Heart left ventricle (tissue), 13 donors: ENCODE measurements around the gene MINK1.

Experiments
- POLR2A ChIP-seq, 2 donors: fragments of 450-650 bp; IDR thresholded peaks; one replicate each; pipeline ENCODE4 v1.6.1; 2017; ENCODE audit warnings: antibody characterized with exemption in 2 of 2, mild to moderate bottlenecking in 2 of 2, moderate library complexity in 2 of 2
- TF ChIP-seq, protein P1 (sequence below), 12 donors: fragments of 200-600 bp; sonication (generic) in 4 of 12; IDR thresholded peaks; one replicate each; pipeline versions ENCODE4 v1.5.0 to v1.8.0; 2018 to 2022; ENCODE audit warnings: antibody characterized with exemption in 12 of 12, mild to moderate bottlenecking in 5 of 12
- donor health status: ischemic (EF 13 %, LVEDD 7.1; RV severe dilation, severe dysfunction).
- donor health status: DM: no; HTN: yes; CAD: no.
- donor health status: DM: no; HTN: no; CAD: no.
- donor health status: ischemic (EF 25% LVEDD 6.9; RV normal size, moderate dysfunction).
- donor health status: ischemic (EF 25% LVEDD 5.7; RV mildly dilated, moderate dysfunction).
- donor health status: ischemic (EF 35%, LVEDD 5.7; RV mildly dilated, moderate dysfunction).
- donor health status: nonischemic (EF 11% LVEDD 7.7; RV severe dilation, severe dysfunction).
- donor health status: DM: yes; HTN: yes; CAD: no.
- donor health status: PGD.
- donor health status: ischemic (EF 29% LVEDD 5.4; RV normal size, mild dysfunction).
- donor health status: nonischemic (EF 23%, LVEDD 6.1; RV moderate dilation, normal function).

DNA sequence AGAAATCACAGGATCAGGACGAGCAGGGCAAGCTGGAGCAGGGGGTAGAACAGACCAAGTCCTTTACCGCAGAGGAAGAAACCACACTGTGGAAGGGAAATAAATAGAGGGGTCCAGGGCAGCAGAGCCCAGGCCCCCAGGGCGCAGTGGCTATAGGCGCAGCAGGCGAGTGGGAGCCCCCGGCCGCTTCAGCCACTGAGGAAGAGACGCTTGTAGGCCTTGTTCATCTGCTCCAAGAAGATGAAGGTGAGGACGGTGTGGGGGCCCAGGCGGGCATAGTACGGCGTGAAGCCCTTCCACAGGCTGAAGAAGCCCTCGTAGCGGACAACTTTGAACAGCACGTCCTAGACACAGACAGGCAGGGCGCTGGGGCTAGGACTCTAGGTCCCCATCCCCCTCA, 104.4 kb downstream of the MINK1 start:
- TF ChIP-seq, protein P1, sequence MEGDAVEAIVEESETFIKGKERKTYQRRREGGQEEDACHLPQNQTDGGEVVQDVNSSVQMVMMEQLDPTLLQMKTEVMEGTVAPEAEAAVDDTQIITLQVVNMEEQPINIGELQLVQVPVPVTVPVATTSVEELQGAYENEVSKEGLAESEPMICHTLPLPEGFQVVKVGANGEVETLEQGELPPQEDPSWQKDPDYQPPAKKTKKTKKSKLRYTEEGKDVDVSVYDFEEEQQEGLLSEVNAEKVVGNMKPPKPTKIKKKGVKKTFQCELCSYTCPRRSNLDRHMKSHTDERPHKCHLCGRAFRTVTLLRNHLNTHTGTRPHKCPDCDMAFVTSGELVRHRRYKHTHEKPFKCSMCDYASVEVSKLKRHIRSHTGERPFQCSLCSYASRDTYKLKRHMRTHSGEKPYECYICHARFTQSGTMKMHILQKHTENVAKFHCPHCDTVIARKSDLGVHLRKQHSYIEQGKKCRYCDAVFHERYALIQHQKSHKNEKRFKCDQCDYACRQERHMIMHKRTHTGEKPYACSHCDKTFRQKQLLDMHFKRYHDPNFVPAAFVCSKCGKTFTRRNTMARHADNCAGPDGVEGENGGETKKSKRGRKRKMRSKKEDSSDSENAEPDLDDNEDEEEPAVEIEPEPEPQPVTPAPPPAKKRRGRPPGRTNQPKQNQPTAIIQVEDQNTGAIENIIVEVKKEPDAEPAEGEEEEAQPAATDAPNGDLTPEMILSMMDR (IDR thresholded peaks at IDR 0.05) = no peak
- no peak for TF ChIP-seq POLR2A (IDR thresholded peaks at IDR 0.05)
